Activated effector memory CD4-positive, alpha-beta T cell treated with anti-CD3 and anti-CD28 coated beads, Interleukin-2, amount 50 U/mL, for 16 hours (primary cell): Measurements from ENCODE around the gene MCM8.
"Not testable (repeated sequence)": the region's sequence is repeated elsewhere in the genome, so short reads cannot be mapped to it uniquely, and the experiment has no call there.

Source experiments
- DNase-seq: peaks from one replicate; pipeline ENCODE4 v3.0.0-alpha.2; 2020

MCM8 gene

DNA sequence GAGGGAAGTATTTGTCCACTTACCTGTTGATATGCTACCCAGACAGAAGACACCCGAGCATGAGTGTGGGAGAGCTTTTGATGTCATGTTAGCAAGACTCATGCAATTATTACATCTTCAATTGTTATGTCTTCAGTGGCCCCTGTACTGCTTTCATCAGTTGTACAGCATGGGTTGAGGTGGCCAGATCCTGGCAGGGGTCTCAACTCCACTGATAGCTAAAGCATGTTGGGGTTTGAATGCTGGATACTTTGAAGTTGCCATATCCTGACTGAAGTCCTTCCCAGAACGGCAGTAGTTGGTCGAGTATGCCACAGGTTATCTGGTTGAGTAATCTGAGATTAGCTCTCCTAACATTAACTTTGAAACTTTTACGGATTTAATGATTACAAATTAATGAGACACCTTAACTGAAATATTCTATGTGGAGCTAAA lies 56.7 kb downstream of the MCM8 start:
- no peak for DNase-seq

GRCh38 chr20:6007529-6008103 lies 57.2 kb downstream of the MCM8 start:
- no peak for DNase-seq

DNA sequence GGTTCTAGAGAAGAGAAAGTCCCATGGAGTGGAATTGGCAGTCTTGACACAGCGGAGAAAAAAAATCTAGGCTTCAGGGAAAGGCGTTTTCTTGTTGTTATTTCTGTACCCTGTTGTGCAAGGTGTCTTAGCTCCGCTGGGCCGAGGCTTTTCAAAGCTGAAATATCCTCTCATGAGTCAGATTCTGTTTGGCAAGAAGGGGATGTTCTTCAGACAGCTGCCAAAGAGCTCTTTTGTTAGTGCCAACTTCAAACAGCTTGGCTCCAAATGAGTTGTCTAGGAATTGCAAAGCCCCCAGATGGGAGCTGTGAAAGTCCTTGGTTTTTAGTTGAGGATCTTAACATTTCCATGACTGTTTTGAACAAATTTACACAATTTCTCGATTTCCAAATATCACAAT lies 57.8 kb downstream of the MCM8 start:
- no peak for DNase-seq

GRCh38 chr20:6012179-6012578 lies 61.7 kb downstream of the MCM8 start:
- DNase-seq: no peak

DNA sequence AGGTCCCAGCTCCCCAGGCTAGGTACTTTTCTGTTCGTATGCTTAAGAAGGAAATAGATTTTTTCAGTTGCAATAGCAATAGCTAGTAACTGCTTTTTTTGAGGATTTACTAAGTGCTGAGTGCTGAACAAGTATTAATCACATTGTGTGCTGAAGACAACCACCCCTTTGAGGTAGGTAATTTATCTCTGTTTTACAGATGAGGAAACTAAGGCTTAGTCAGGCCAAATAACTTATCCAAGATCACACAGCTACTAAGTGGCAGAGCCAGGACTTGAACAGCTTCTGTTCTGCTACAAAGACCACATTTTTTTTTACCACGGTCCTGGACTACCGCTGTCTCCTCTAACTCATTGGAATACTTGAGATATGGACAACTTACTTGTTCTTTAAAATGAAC lies 63.6 kb downstream of the MCM8 start:
- DNase-seq: no peak

- no peak for DNase-seq
Observed at GRCh38 chr20:6014957-6015356, 64.5 kb downstream of the MCM8 start.

- DNase-seq: no peak
Observed at GRCh38 chr20:6017467-6017866, 67.0 kb downstream of the MCM8 start.

DNA sequence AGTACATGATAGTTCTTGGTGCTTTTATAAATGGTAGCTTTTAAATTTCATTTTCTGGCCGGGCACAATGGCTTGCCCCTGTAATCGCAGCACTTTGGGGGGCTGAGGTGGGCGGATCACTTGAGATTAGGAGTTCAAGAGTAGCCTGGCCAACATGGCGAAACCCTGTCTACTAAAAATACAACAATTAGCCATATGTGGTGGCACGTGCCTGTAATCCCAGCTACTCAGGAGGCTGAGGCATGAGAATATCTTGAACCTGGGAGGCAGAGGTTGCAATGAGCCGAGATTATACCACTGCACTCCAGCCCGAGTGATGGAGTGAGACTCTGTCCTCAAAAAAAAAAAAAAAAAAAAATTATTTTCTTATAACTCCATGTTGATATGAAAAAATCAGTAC lies 67.4 kb downstream of the MCM8 start:
- DNase-seq: no peak

GRCh38 chr20:6024768-6025167 lies 74.3 kb downstream of the MCM8 start:
- no peak for DNase-seq

DNA sequence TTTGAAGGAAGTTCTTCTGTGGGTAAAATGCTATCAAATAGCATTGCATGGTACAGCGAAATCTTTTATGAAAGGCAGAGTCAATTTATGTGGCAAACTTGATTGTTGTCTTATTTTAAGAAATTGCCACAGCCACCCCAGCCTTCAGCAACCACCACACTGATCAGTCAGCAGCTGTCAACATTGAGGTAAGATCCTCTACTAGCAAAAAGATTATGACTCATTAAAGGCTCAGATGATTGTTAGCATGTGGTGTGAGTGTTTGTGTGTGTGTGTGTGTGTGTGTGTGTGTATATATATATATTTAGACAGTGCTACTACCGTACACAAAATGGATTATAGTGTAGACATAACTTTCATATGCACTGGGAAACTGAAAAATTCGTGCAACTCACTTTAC lies 75.6 kb downstream of the MCM8 start:
- no peak for DNase-seq

DNA sequence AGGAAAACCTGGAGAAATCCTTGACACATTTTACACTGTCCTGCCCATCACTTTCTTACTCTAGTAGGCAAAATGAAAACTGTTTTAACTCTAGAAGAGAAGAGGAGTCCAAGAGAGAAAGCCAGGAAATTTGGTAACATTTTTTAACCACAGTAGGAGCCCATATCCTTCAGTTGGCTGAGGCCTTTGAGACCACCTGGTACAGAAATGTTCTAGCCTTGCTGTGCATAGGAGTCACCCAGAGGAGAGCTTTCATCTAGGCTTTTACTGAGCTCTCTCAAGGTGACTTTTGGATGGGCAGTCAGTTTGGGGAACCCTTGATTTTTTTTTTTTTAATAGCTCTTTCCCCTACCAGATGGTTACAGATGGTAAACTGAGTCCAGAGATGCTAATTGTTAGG lies 78.4 kb downstream of the MCM8 start:
- DNase-seq: no peak

GRCh38 chr20:6029538-6029937 lies 79.1 kb downstream of the MCM8 start:
- DNase-seq: no peak

DNA sequence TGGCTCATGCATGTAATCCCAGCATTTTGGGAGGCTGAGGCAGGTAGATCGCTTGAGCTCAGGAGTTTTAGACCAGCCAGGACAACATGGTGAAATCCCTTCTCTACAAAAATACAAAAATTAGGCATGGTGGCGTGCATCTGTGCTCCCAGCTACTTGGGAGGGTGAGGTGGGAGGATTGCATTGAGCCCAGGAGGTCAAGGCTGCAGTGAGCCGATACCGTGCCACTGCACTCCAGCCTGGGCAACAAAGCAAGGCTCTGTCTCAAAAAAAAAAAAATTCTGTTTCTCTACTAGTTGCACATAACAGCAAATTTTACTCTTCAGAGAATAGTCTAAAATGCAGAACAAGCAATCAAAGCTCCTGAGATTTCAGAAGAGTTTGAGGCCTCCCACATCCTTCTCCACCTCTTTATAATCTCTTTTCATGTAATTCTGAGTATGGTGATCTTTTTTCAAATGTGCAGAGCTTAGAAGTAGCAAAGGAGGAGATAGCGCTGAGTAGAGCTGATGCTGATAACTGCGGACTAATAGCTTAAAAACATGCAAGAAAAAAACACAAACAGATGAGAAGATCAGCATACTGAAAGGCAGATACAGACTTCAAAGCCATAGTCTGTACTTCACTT lies 80.1 kb downstream of the MCM8 start:
- no peak for DNase-seq

DNA sequence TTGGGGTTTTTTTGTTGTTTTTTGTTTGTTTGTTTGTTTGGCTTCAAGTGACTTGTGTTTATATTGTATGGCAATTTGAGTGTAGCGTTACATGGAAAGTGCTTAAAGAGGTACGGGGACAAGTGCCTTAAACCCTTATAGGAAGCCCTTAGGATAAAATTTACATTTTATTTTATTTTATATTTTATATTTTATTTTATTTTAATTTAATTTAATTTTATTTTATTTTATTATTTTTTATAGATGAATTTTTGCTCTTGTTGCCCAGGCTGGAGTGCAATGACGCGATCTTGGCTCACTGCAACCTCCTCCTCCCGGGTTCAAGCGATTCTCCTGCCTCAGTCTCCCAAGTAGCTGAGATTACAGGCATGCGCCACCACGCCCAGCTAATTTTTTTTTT lies 82.5 kb downstream of the MCM8 start:
- DNase-seq: not testable (repeated sequence)

DNA sequence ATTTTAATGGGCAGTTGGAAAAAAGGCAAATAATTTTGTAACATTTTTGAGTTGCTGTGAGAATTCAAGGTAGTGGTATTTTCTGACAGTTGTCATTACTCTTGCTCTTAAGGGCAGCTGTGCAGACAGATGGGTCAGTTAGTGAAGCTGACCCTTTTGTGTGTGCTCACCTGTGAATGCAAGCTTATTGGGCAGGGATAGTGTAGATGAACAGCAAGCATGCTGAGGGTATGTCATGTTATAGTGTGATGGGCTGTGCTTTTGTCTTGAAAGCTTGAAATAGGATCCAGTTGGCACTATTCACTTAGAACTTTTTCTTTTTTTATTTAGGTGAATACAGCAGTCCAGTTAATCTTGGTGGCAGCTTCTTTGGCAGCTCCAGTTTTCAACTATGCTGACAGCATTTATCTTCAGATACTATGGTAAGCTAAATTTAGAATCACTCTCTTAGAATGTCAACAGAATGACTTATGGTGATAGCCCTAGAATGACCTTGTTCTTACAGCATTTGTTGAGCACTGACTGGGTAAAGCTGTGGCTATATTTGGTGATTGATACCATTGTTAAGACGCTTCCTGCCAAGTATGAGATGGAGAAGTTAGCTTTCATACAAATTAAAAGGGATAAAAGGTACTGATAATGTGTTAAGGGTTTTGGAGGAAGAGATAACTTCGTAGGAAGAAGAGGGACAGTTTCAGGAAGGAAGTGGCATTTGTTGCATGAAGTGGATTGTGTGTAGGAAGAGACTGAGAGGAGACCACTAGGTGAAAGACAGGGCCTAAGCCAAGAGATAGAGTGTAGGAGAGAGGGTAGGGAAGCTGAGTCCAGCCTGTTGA lies 83.9 kb downstream of the MCM8 start:
- no peak for DNase-seq

DNA sequence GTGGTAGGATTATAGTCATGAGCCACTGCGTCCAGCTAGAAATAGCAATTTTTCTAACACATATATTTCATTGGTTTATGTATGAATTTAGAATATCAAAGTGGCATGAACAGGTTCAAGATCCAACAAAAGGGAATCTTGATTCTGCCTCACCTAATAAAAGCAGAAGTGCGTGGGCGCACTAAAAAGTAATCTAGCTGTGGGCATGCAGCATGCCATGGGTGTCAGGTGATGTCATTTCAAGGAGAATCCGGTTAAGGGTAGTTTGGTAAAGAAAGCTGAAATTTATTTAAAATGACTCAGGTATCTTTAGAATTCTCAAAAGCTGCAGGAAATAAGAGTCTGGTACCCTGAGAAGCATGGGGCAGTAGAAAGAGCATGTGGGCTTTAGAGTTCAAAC lies 85.8 kb downstream of the MCM8 start:
- DNase-seq: no peak

- DNase-seq: no peak
Observed at GRCh38 chr20:6037082-6037481, 86.6 kb downstream of the MCM8 start.

- no peak for DNase-seq
Observed at GRCh38 chr20:6038256-6038655, 87.8 kb downstream of the MCM8 start.

DNA sequence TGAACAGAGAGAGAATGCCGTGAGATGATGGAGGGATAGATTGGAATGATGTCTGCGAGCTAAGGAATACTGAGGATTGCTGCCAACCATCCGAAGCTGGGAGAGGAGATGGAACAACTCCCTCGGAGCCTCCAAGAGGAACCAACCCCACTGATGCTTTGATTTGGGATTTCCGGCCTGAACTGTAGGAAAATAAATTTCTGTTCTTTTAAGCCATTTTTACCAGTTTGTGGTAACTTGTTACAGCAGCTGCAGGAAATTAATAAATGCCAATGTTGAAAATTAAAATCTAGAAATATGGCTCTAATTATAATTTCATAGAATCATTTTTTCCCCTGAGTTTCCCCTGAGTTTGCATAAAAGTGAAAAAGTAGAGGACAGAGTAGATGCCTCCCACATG lies 89.3 kb downstream of the MCM8 start:
- DNase-seq: no peak

- no peak for DNase-seq
Observed at GRCh38 chr20:6040540-6040939, 90.1 kb downstream of the MCM8 start.

- DNase-seq: no peak
Observed at GRCh38 chr20:6040958-6041807, 90.7 kb downstream of the MCM8 start.

DNA sequence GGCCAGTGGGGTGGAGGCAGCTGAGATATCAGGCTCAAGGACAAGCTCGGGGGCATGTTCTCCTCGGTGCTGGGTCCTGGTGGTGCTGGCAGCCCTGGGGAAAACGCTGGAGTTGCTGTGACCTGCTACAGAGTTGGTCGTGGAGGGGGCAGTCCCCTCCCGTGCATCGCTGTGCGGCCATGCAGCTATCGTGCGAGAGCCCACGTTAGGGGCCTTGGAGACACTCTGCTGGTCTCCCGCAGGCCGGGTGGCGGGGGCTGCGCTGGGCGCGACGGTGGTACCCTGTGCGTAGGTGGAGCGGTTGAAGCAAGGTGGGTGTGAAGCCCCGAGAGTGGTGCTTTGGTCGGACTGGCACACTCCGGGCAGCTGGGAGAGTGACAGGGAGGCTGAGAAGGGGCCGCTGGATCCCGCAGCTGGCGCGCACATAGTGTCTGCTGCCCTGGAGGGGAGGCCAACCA lies 91.4 kb downstream of the MCM8 start:
- DNase-seq: no peak

DNA sequence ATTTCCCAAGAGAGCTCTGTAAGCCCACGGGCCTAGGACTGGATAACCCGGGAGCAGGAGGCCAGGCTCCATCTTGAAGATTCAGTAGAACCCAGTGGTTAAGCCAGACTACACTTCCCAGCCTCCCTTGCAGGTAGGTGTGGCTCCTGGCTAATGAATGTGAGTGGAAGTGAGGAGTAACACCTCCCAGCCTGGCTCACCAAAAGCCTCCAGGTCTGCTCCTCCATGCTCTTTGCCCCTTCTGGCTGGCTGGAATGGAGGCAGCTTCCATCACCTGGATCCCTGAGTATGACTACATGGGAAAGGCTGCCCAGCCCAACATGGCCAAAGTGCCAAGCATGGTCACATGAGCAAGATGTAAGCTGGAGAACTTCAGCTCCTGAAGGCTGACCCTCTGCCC lies 93.7 kb downstream of the MCM8 start:
- DNase-seq: no peak
